ENCODE results near the gene PBX1. TPM values are rescaled to one million over a fixed set of nuclear protein-coding genes. Genes with fewer than 3 reads are reported as not detected.

Gene PBX1
- total and polyA plus RNA-seq, 2 of the 4 experiments (the other 2 are of a cell fraction): 13.9 to 17.9 TPM

DNA sequence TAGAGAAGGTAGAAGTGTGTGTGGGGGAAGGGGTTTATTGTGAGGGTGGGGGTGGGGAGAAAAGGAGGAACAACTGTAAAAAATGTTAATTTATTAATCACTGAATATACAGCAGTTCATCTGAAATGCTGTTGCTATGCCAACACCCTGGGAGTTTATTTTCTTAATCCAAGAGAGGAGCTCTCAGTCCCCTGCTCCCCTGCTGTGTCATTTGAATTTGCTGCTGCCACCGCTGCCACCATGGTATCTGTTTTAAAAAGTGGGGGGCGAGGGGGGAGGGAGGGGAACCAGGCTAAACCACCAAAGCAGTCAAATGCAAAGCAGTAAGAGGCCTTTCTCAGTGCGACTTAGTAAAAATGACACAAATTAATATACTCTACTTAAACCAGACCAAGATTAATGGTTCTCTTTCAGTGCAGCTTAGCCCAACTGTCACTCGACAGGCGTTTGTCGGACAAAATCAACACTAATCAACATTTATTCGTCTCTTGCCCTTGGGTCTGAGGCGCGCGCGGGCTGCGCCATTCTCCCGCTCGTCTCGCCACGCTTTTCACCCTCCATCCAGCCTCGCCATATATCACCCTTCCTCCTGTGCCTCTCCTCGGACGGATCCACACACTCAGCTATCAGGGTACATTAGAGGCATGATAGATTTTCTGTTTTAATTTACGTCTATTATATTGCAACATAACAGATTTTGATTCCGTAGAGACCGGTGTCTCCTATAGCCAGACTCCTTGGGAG lies 76.2 kb downstream of the PBX1 start:
- H3K56ac ChIP-seq (ENCODE audit: extremely low read depth, insufficient read depth, low read length): no peak overlapping the region
- H3K18ac ChIP-seq (ENCODE audit: low read depth, low read length): no peak overlapping the region
- no peak overlapping the region for H3K14ac ChIP-seq (replicated peaks; ENCODE audit: low read depth, low read length)
- no peak overlapping the region for H4K91ac ChIP-seq (ENCODE audit: insufficient read depth, low read depth, low read length)
- H2AK5ac ChIP-seq (ENCODE audit: low read depth, low read length): no peak overlapping the region
- H3K9ac ChIP-seq (ENCODE audit: low read depth, low read length): no peak overlapping the region
- H3K9me3 ChIP-seq (ENCODE audit: control insufficient read depth, insufficient read depth, low read length): no peaks in the 10 kb centered on the region
- no peak overlapping the region for H3K4me2 ChIP-seq (ENCODE audit: low read depth, low read length)
- intact Hi-C loops (cut with micrococcal nuclease): no loop called here
- H3K23ac ChIP-seq (ENCODE audit: low read depth, low read length): no peak overlapping the region
- no peak for ATAC-seq (ENCODE audit: low read depth)
- ChIA-PET CTCF (no interaction called here), POLR2A (ENCODE audit: unreplicated experiment) (no interaction called here)
- no peak overlapping the region for H2BK5ac ChIP-seq (ENCODE audit: low read depth, low read length, poor library complexity, severe bottlenecking)
- no peak overlapping the region for H4K5ac ChIP-seq (ENCODE audit: low read depth, low read length)
- no peak overlapping the region for H3K4ac ChIP-seq (ENCODE audit: low read depth, low read length)
- no peak overlapping the region for H3K27ac ChIP-seq (ENCODE audit: insufficient read depth, low read length)
- in situ Hi-C loops (cut with MboI; ENCODE audit: low sequenced_read_pairs): no loop called here
- WGBS, 2 experiments (ENCODE audit: extremely low coverage in 2 of 2, insufficient read length in 1 of 2): 69% methylated on average over 7 of the region's 22 CpGs; no CpG with 5 or more reads in 1 of the 2 experiments
- DNase-seq: no peak
- no peak overlapping the region for H2AK9ac ChIP-seq (replicated peaks; ENCODE audit: low read depth, low read length, poor library complexity)
- peaks cover 13% of the 10 kb centered on the region for H3K4me1 ChIP-seq (ENCODE audit: control insufficient read depth, insufficient read depth, low read length)
- H4K20me1 ChIP-seq (ENCODE audit: insufficient read depth, low read length): no peaks in the 10 kb centered on the region; the same call in 1 of the 2 replicates
- no peaks in the 10 kb centered on the region for H3K27me3 ChIP-seq (ENCODE audit: control insufficient read depth, insufficient read depth, low read length)
- peaks cover 12 to 18% of the 10 kb centered on the region in 2 experiments; a peak in 2 of 4 replicates for H3K79me1 ChIP-seq (ENCODE audit: low read depth in 1 of 2, low read length in 2 of 2)
- H3K4me3 ChIP-seq (ENCODE audit: insufficient read depth, low read depth, low read length): no peak overlapping the region
- no peak overlapping the region for H2BK20ac ChIP-seq (ENCODE audit: low read depth, low read length)
- no peak overlapping the region for H2BK120ac ChIP-seq (ENCODE audit: low read depth, low read length)
- no peak overlapping the region for H2BK15ac ChIP-seq (ENCODE audit: low read depth, low read length)
- H2AFZ ChIP-seq (replicated peaks; ENCODE audit: low read length, poor library complexity): no peak overlapping the region
- no peak overlapping the region for H4K8ac ChIP-seq (ENCODE audit: low read depth in 2 of 2, low read length in 2 of 2)
- no TSS peak for BruUV-seq (replicated peaks)
- H3K36me3 ChIP-seq (ENCODE audit: control insufficient read depth, insufficient read depth, low read length): peaks cover 11% of the 10 kb centered on the region; the same call in 1 of the 2 replicates
- H3K9me1 ChIP-seq (ENCODE audit: insufficient read depth, low read length): peaks cover 11% of the 10 kb centered on the region; the same call in 1 of the 2 replicates
- dilution Hi-C loops (cut with HindIII; ENCODE audit: low sequenced_read_pairs, unreplicated experiment): no loop called here
- no peak for TF ChIP-seq SMC3 (IDR thresholded peaks at IDR 0.05; ENCODE audit: low read depth, low read length)
- no peak for TF ChIP-seq BHLHE40 (IDR thresholded peaks at IDR 0.05; ENCODE audit: low read depth, low read length)
- no peak for TF ChIP-seq RCOR1 (IDR thresholded peaks at IDR 0.05; ENCODE audit: insufficient replicate concordance, low read length)
- TF ChIP-seq, protein P1, sequence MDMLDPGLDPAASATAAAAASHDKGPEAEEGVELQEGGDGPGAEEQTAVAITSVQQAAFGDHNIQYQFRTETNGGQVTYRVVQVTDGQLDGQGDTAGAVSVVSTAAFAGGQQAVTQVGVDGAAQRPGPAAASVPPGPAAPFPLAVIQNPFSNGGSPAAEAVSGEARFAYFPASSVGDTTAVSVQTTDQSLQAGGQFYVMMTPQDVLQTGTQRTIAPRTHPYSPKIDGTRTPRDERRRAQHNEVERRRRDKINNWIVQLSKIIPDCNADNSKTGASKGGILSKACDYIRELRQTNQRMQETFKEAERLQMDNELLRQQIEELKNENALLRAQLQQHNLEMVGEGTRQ (IDR thresholded peaks at IDR 0.05; ENCODE audit: low read depth, low read length): no peak
- TF ChIP-seq CHD1 (IDR thresholded peaks at IDR 0.05; ENCODE audit: low read depth, low read length): no peak
- no peak for TF ChIP-seq NFE2L2 (IDR thresholded peaks at IDR 0.05; ENCODE audit: low read depth, low read length)
- TF ChIP-seq, protein P2, sequence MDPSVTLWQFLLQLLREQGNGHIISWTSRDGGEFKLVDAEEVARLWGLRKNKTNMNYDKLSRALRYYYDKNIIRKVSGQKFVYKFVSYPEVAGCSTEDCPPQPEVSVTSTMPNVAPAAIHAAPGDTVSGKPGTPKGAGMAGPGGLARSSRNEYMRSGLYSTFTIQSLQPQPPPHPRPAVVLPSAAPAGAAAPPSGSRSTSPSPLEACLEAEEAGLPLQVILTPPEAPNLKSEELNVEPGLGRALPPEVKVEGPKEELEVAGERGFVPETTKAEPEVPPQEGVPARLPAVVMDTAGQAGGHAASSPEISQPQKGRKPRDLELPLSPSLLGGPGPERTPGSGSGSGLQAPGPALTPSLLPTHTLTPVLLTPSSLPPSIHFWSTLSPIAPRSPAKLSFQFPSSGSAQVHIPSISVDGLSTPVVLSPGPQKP (IDR thresholded peaks at IDR 0.05; ENCODE audit: borderline replicate concordance, low read depth, low read length): no peak
- TF ChIP-seq FOS (IDR thresholded peaks at IDR 0.05; ENCODE audit: low read depth, low read length): no peak
- TF ChIP-seq CEBPB (IDR thresholded peaks at IDR 0.05; ENCODE audit: low read depth, low read length): no peak
- no peak for TF ChIP-seq MAFK (IDR thresholded peaks at IDR 0.05; ENCODE audit: low read depth, low read length)
- TF ChIP-seq MAZ (IDR thresholded peaks at IDR 0.05; ENCODE audit: borderline replicate concordance, low read depth, low read length): no peak
- TF ChIP-seq, protein P3, sequence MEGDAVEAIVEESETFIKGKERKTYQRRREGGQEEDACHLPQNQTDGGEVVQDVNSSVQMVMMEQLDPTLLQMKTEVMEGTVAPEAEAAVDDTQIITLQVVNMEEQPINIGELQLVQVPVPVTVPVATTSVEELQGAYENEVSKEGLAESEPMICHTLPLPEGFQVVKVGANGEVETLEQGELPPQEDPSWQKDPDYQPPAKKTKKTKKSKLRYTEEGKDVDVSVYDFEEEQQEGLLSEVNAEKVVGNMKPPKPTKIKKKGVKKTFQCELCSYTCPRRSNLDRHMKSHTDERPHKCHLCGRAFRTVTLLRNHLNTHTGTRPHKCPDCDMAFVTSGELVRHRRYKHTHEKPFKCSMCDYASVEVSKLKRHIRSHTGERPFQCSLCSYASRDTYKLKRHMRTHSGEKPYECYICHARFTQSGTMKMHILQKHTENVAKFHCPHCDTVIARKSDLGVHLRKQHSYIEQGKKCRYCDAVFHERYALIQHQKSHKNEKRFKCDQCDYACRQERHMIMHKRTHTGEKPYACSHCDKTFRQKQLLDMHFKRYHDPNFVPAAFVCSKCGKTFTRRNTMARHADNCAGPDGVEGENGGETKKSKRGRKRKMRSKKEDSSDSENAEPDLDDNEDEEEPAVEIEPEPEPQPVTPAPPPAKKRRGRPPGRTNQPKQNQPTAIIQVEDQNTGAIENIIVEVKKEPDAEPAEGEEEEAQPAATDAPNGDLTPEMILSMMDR (conservative IDR thresholded peaks at IDR 0.05; ENCODE audit: low read depth, low read length): no peak
